ENCODE measurements around the gene ST8SIA5.
A peak's percentile ranks its signal among the peaks of the same experiment; 100 is the strongest.

ST8SIA5 gene

GRCh38 chr18:46722051-46722450, 34.8 kb downstream of the ST8SIA5 start:
- 94% methylated on average over 4 of the region's 5 CpGs for WGBS (ENCODE audit: insufficient coverage)
- peaks cover 0 to 6% (median 0%) of the 10 kb centered on the region in 5 experiments for H3K27me3 ChIP-seq (replicated peaks in 2 of 5; ENCODE audit: control insufficient read depth in 4 of 5, insufficient read depth in 5 of 5, low read length in 4 of 5)
- H3K9me3 ChIP-seq (ENCODE audit: control extremely low read depth in 1 of 5, control insufficient read depth in 4 of 5, insufficient read depth in 2 of 5, low read depth in 1 of 5, low read length in 4 of 5): no peaks in the 10 kb centered on the region
- no peak for DNase-seq
- H3K4me3 ChIP-seq (ENCODE audit: control insufficient read depth in 1 of 7, extremely low read depth in 1 of 7, insufficient read depth in 4 of 7, low read depth in 2 of 7, low read length in 6 of 7): no peak overlapping the region
- no peak overlapping the region for H3K27ac ChIP-seq (ENCODE audit: insufficient read depth in 1 of 2, low read depth in 1 of 2, low read length in 2 of 2, poor library complexity in 1 of 2, severe bottlenecking in 2 of 2)
- H3K36me3 ChIP-seq (ENCODE audit: control insufficient read depth in 4 of 4, insufficient read depth in 4 of 4, low read length in 3 of 4): no peaks in the 10 kb centered on the region
- POLR2A ChIA-PET: no interaction called here
- peaks cover 0 to 8% (median 0%) of the 10 kb centered on the region in 4 experiments for H3K4me1 ChIP-seq (ENCODE audit: control extremely low read depth in 1 of 4, control insufficient read depth in 4 of 4, insufficient read depth in 4 of 4, low read length in 3 of 4)
- CTCF ChIA-PET: no interaction called here

DNA sequence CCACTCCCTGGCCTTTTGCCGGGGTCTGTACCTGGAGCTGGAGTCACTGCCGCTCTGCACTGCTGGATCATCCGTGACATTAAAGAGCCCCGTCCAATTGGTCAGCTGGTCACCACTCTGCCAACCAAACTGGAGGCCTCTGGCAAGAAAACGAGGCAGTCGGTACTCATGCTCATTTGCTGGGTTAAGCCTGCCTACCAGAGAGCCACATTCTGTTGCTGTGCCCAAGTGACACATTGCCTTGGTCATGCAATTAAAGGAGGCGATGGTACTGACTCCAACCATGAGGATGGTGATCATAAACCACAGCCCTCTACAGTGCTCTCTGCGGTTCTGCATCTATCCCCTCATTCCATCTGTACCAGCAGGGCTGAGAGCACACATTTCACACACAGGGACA, 35.5 kb downstream of the ST8SIA5 start:
- Histone ChIP-seq H3K36me3 (ENCODE audit: control insufficient read depth in 4 of 4, insufficient read depth in 4 of 4, low read length in 3 of 4) (no peaks in the 10 kb centered on the region), H3K9me3 (ENCODE audit: control extremely low read depth in 1 of 5, control insufficient read depth in 4 of 5, insufficient read depth in 2 of 5, low read depth in 1 of 5, low read length in 4 of 5) (no peaks in the 10 kb centered on the region), H3K27ac (ENCODE audit: insufficient read depth in 1 of 2, low read depth in 1 of 2, low read length in 2 of 2, poor library complexity in 1 of 2, severe bottlenecking in 2 of 2) (no peak overlapping the region), H3K4me1 (ENCODE audit: control extremely low read depth in 1 of 4, control insufficient read depth in 4 of 4, insufficient read depth in 4 of 4, low read length in 3 of 4) (peaks cover 0 to 8% (median 0%) of the 10 kb centered on the region in 4 experiments), H3K27me3 (replicated peaks in 2 of 5; ENCODE audit: control insufficient read depth in 4 of 5, insufficient read depth in 5 of 5, low read length in 4 of 5) (peaks cover 0 to 9% (median 0%) of the 10 kb centered on the region in 5 experiments), H3K4me3 (ENCODE audit: control insufficient read depth in 1 of 7, extremely low read depth in 1 of 7, insufficient read depth in 4 of 7, low read depth in 2 of 7, low read length in 6 of 7) (no peak overlapping the region)
- WGBS (ENCODE audit: insufficient coverage): 93% methylated on average over 8 of the region's 8 CpGs
- ChIA-PET POLR2A (no interaction called here), CTCF (no interaction called here)
- no peak for DNase-seq

- Histone ChIP-seq H3K4me1 (ENCODE audit: control extremely low read depth in 1 of 4, control insufficient read depth in 4 of 4, insufficient read depth in 4 of 4, low read length in 3 of 4) (peaks cover 0 to 8% (median 0%) of the 10 kb centered on the region in 4 experiments), H3K4me3 (ENCODE audit: control insufficient read depth in 1 of 7, extremely low read depth in 1 of 7, insufficient read depth in 4 of 7, low read depth in 2 of 7, low read length in 6 of 7) (no peak overlapping the region), H3K36me3 (ENCODE audit: control insufficient read depth in 4 of 4, insufficient read depth in 4 of 4, low read length in 3 of 4) (no peaks in the 10 kb centered on the region), H3K27ac (ENCODE audit: insufficient read depth in 1 of 2, low read depth in 1 of 2, low read length in 2 of 2, poor library complexity in 1 of 2, severe bottlenecking in 2 of 2) (no peak overlapping the region), H3K9me3 (ENCODE audit: control extremely low read depth in 1 of 5, control insufficient read depth in 4 of 5, insufficient read depth in 2 of 5, low read depth in 1 of 5, low read length in 4 of 5) (no peaks in the 10 kb centered on the region), H3K27me3 (replicated peaks in 2 of 5; ENCODE audit: control insufficient read depth in 4 of 5, insufficient read depth in 5 of 5, low read length in 4 of 5) (peaks cover 0 to 9% (median 0%) of the 10 kb centered on the region in 5 experiments)
- ChIA-PET POLR2A (no interaction called here), CTCF (interaction anchor here (1.0 kb wide), 1 partner anchor 9 kb away, joined by 3 read pairs; no protein-coding TSS in a partner anchor)
- DNase-seq: no peak
- WGBS (ENCODE audit: insufficient coverage): 50% methylated on average over 2 of the region's 3 CpGs
Observed at GRCh38 chr18:46720521-46720920, 36.3 kb downstream of the ST8SIA5 start.

DNA sequence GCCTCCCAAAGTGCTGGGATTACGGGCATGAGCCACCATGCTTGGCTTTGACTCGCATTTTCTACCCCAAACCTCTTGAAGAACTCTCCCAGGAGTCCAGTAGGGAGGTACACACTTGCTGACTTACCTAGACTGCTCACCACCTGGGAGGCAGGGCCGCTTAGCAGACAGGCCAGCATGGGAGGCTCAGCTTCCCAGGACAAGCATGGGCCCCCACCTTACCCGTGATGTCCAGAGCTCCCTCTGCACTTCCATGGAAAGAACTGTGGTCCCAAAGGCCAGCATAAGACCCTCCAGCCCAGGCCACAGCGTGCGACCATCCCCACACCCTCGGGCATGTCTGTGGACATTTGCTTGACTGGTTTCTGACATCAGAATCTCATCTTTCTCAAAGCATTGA, 36.8 kb downstream of the ST8SIA5 start:
- H3K4me3 ChIP-seq (ENCODE audit: control insufficient read depth in 1 of 7, extremely low read depth in 1 of 7, insufficient read depth in 4 of 7, low read depth in 2 of 7, low read length in 6 of 7): no peak overlapping the region
- no peak overlapping the region for H3K27ac ChIP-seq (ENCODE audit: insufficient read depth in 1 of 2, low read depth in 1 of 2, low read length in 2 of 2, poor library complexity in 1 of 2, severe bottlenecking in 2 of 2)
- no peak for DNase-seq
- WGBS (ENCODE audit: insufficient coverage): 78% methylated on average over 5 of the region's 7 CpGs
- ChIA-PET CTCF (interaction anchor here (1.0 kb wide), 1 partner anchor 8 kb away, joined by 3 read pairs; no protein-coding TSS in a partner anchor), POLR2A (no interaction called here)
- H3K9me3 ChIP-seq (ENCODE audit: control extremely low read depth in 1 of 5, control insufficient read depth in 4 of 5, insufficient read depth in 2 of 5, low read depth in 1 of 5, low read length in 4 of 5): no peaks in the 10 kb centered on the region
- peaks cover 0 to 9% (median under 1%) of the 10 kb centered on the region in 5 experiments for H3K27me3 ChIP-seq (replicated peaks in 2 of 5; ENCODE audit: control insufficient read depth in 4 of 5, insufficient read depth in 5 of 5, low read length in 4 of 5)
- H3K4me1 ChIP-seq (ENCODE audit: control extremely low read depth in 1 of 4, control insufficient read depth in 4 of 4, insufficient read depth in 4 of 4, low read length in 3 of 4): peaks cover 0 to 8% (median 0%) of the 10 kb centered on the region in 4 experiments
- H3K36me3 ChIP-seq (ENCODE audit: control insufficient read depth in 4 of 4, insufficient read depth in 4 of 4, low read length in 3 of 4): no peaks in the 10 kb centered on the region

DNA sequence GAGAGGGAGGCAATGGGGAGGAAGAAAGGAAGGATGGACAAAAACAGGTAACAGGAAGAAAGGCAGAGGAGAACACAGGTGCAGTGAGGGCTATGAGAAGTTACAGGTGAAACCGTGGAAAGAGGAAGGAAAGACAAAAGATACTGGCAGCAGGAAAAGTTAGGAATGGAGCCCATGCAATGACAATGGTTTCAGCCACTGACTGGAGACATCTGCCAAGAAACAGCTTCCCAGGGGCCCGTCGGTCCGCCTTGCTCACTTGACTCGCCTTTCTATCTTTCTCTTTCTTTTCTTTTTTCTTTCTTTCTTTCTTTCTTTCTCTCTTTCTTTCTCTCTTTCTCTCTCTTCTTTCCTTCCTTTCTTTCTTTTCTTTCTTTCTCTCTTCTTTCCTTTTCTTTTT, 37.5 kb downstream of the ST8SIA5 start:
- no peak overlapping the region for H3K27ac ChIP-seq (ENCODE audit: insufficient read depth in 1 of 2, low read depth in 1 of 2, low read length in 2 of 2, poor library complexity in 1 of 2, severe bottlenecking in 2 of 2)
- DNase-seq: no peak
- POLR2A ChIA-PET: no interaction called here
- H3K9me3 ChIP-seq (ENCODE audit: control extremely low read depth in 1 of 5, control insufficient read depth in 4 of 5, insufficient read depth in 2 of 5, low read depth in 1 of 5, low read length in 4 of 5): no peaks in the 10 kb centered on the region
- H3K27me3 ChIP-seq (replicated peaks in 2 of 5; ENCODE audit: control insufficient read depth in 4 of 5, insufficient read depth in 5 of 5, low read length in 4 of 5): peaks cover 0 to 9% (median 2%) of the 10 kb centered on the region in 5 experiments
- no peak overlapping the region for H3K4me3 ChIP-seq (ENCODE audit: control insufficient read depth in 1 of 7, extremely low read depth in 1 of 7, insufficient read depth in 4 of 7, low read depth in 2 of 7, low read length in 6 of 7)
- H3K36me3 ChIP-seq (ENCODE audit: control insufficient read depth in 4 of 4, insufficient read depth in 4 of 4, low read length in 3 of 4): no peaks in the 10 kb centered on the region
- CTCF ChIA-PET: interaction anchor here (1.0 kb wide), 1 partner anchor 7 kb away, joined by 3 read pairs; no protein-coding TSS in a partner anchor
- 78% methylated on average over 5 of the region's 5 CpGs for WGBS (ENCODE audit: insufficient coverage)
- H3K4me1 ChIP-seq (ENCODE audit: control extremely low read depth in 1 of 4, control insufficient read depth in 4 of 4, insufficient read depth in 4 of 4, low read length in 3 of 4): peaks cover 0 to 8% (median 0%) of the 10 kb centered on the region in 4 experiments

GRCh38 chr18:46718501-46719341, 38.1 kb downstream of the ST8SIA5 start:
- Histone ChIP-seq H3K4me3 (ENCODE audit: control insufficient read depth in 1 of 7, extremely low read depth in 1 of 7, insufficient read depth in 4 of 7, low read depth in 2 of 7, low read length in 6 of 7) (no peak overlapping the region), H3K27ac (ENCODE audit: insufficient read depth in 1 of 2, low read depth in 1 of 2, low read length in 2 of 2, poor library complexity in 1 of 2, severe bottlenecking in 2 of 2) (no peak overlapping the region), H3K36me3 (ENCODE audit: control insufficient read depth in 4 of 4, insufficient read depth in 4 of 4, low read length in 3 of 4) (no peaks in the 10 kb centered on the region), H3K4me1 (ENCODE audit: control extremely low read depth in 1 of 4, control insufficient read depth in 4 of 4, insufficient read depth in 4 of 4, low read length in 3 of 4) (peaks cover 0 to 8% (median 0%) of the 10 kb centered on the region in 4 experiments), H3K27me3 (replicated peaks in 2 of 5; ENCODE audit: control insufficient read depth in 4 of 5, insufficient read depth in 5 of 5, low read length in 4 of 5) (peaks cover 0 to 7% (median 2%) of the 10 kb centered on the region in 5 experiments), H3K9me3 (ENCODE audit: control extremely low read depth in 1 of 5, control insufficient read depth in 4 of 5, insufficient read depth in 2 of 5, low read depth in 1 of 5, low read length in 4 of 5) (no peaks in the 10 kb centered on the region)
- ChIA-PET POLR2A (no interaction called here), CTCF (interaction anchor here (0.9 kb wide), 1 partner anchor 58 kb away, joined by 3 read pairs; no protein-coding TSS in a partner anchor)
- peak in 1 of 3 donors; percentile 8 for DNase-seq
- 40% methylated on average over 7 of the region's 10 CpGs for WGBS (ENCODE audit: insufficient coverage)

DNA sequence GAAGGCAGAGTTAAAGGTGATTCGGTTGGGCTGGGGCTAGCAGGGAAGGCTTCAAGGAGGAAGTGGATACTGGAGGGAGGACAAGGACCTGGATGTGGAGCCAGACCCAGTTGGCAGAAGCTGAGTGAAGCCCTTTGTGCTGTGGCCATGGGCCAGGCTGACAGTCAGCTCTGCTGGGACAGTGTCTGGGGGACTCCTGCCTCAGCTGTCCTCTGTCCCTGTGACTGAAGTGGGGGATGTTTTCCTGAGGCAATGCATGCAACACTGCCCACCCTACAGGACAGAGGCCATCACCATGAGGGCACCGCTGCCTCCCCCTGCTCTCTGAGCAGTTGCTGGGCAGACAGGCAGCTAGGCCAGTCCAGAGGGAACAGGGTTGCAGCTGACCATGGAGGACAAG, 40.0 kb downstream of the ST8SIA5 start:
- H3K9me3 ChIP-seq (ENCODE audit: control extremely low read depth in 1 of 5, control insufficient read depth in 4 of 5, insufficient read depth in 2 of 5, low read depth in 1 of 5, low read length in 4 of 5): no peaks in the 10 kb centered on the region
- no peak overlapping the region for H3K4me3 ChIP-seq (ENCODE audit: control insufficient read depth in 1 of 7, extremely low read depth in 1 of 7, insufficient read depth in 4 of 7, low read depth in 2 of 7, low read length in 6 of 7)
- peaks cover 0 to 15% (median 2%) of the 10 kb centered on the region in 5 experiments for H3K27me3 ChIP-seq (replicated peaks in 2 of 5; ENCODE audit: control insufficient read depth in 4 of 5, insufficient read depth in 5 of 5, low read length in 4 of 5)
- H3K27ac ChIP-seq (ENCODE audit: insufficient read depth in 1 of 2, low read depth in 1 of 2, low read length in 2 of 2, poor library complexity in 1 of 2, severe bottlenecking in 2 of 2): no peak overlapping the region
- CTCF ChIA-PET: no interaction called here
- POLR2A ChIA-PET: no interaction called here
- peaks cover 0 to 8% (median 0%) of the 10 kb centered on the region in 4 experiments for H3K4me1 ChIP-seq (ENCODE audit: control extremely low read depth in 1 of 4, control insufficient read depth in 4 of 4, insufficient read depth in 4 of 4, low read length in 3 of 4)
- 91% methylated on average over 2 of the region's 2 CpGs for WGBS (ENCODE audit: insufficient coverage)
- DNase-seq: no peak
- no peaks in the 10 kb centered on the region for H3K36me3 ChIP-seq (ENCODE audit: control insufficient read depth in 4 of 4, insufficient read depth in 4 of 4, low read length in 3 of 4)

Data from common myeloid progenitor, CD34-positive (primary cell).